ENCODE data around the gene HDGF. TPM values are rescaled to one million over a fixed set of nuclear protein-coding genes. Genes with fewer than 3 reads are reported as not detected.

Gene HDGF
- total and polyA plus RNA-seq, 2 donors, result 74.8 to 113 TPM

DNA sequence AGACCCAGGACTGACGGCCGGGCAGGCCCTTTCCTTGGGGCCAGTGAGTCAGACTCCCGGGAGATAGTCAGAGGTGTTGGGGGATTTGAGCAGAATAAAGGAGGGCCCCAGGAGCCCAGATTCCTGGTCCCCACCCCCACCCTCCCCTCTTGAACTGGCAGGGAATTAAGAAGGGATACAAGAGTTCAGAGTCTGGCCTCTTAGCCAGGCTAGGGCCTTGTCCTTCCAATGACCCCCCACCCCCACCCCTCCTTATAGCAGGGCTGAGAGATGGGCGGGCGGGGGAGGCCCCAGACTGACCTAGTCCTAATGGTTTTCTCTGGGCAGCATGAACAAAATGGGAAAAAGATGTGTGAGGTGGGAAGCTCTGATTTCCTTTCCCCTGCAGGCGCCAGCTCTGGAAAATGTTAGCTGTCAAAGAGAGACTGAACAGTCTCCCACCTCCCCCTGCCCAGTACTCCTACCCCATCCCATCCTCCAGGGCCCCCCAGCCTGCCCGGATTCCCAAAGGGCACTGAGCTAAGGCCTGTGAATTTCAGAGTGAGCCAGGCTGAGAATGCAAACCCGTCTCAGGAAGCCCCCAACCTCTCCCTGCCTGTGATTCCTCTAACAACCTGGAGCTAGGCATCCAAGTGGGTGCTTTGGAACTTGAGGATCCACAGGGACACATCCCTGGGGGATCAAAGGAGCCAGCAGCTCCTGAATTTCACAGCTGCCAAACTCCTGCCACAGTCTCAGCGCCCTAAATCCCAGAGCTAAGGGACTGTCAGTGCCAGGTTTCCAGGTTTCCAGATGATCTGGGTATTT is 40.3 kb downstream of the HDGF start:
- Histone ChIP-seq H3K36me3 (ENCODE audit: insufficient read depth) (no peaks in the 10 kb centered on the region), H3K4me1 (ENCODE audit: insufficient read depth) (no peaks in the 10 kb centered on the region), H3K27ac (ENCODE audit: low read depth) (no peak overlapping the region), H3K4me3 (ENCODE audit: low read depth, low read length) (no peak overlapping the region)
- no peak for DNase-seq (ENCODE audit: extremely low spot score)
- WGBS, result 69% methylated on average over 9 of the region's 9 CpGs

DNA sequence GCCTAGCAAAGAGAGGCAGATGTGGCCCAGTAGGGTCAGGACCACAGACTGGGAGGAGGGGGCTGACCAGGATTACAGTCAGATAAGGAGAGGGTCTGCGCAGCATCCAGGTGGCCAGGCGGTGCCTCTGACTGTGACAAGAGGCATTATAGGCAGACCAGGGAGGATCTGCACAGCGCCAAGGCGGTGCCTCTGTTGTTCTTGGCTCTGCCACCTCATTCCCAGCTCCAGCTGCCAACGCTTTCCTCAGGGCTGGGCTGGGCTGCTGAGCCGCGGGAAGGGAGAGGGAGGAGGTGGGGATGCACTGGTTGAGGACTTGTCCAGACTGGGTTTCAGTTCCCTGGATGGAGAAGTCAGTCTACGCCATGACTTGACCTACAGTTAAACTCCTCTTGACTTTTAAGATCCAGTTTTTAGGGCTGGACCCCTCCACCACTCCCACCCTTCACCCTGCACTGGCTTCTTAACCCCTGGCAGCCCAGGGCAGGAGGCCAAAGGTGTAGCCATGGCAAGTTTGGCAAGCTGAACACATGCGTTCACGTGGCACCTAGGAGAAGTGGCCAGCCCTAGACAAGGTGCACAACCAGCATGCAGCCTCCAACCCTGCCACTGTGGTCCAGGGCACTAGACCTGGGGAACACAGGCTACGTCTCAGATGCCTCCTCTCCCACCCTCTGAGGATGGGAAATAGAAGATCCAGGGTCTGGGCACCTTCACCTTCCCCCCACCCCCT is 41.6 kb downstream of the HDGF start:
- WGBS, result 35% methylated on average over 11 of the region's 11 CpGs
- no peak for DNase-seq (ENCODE audit: extremely low spot score)
- Histone ChIP-seq H3K36me3 (ENCODE audit: insufficient read depth) (no peaks in the 10 kb centered on the region), H3K27ac (ENCODE audit: low read depth) (no peak overlapping the region), H3K4me3 (ENCODE audit: low read depth, low read length) (no peak overlapping the region), H3K4me1 (ENCODE audit: insufficient read depth) (no peaks in the 10 kb centered on the region)

DNA sequence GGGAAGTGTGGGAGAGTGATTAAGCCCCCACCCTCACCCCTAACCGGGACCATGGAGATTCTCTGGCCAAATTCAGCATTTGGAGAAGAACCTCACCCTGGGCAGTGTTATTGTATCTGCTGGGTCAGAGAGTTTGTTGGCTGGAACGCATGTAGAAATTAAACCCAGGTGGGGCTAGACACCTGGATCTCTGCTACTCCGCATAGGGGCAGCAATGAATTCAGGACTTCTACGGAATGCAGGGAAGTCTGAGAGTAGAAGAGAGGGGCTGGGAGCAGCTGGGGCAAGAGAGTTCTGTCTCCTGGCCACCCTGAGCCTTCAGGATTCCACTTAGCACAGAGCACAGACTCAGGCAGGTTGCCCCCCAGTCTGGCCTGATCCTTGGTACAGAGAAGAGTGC is 42.4 kb downstream of the HDGF start:
- DNase-seq (ENCODE audit: extremely low spot score), result no peak
- H3K4me3 ChIP-seq (ENCODE audit: low read depth, low read length), result no peak overlapping the region
- WGBS, result 77% methylated on average over 4 of the region's 4 CpGs
- H3K36me3 ChIP-seq (ENCODE audit: insufficient read depth), result no peaks in the 10 kb centered on the region
- H3K27ac ChIP-seq (ENCODE audit: low read depth), result no peak overlapping the region
- H3K4me1 ChIP-seq (ENCODE audit: insufficient read depth), result no peaks in the 10 kb centered on the region

DNA sequence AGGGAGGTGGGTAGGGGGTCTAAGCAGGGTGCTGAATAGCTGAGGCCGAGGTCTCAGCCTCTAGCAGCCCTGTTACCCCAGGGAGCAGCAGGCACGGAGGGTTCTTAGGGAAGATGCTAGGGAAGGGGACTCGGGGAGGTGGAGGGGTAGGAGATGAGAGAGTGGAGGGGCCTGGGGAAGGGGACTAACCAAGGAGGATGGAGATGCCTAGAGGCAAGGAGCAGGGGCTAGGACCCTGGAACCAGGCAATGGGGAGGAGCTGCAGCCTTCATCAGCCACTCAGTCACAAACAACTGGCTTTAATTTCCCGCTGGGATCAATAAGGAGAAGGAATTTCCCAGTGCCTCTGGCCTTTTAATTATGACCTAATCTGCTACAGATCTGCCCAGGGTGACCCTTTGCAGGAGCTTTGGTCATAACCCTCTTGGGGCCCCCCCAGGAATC is 43.2 kb downstream of the HDGF start:
- H3K27ac ChIP-seq (ENCODE audit: low read depth), result no peak overlapping the region
- no peaks in the 10 kb centered on the region for H3K4me1 ChIP-seq (ENCODE audit: insufficient read depth)
- no peaks in the 10 kb centered on the region for H3K36me3 ChIP-seq (ENCODE audit: insufficient read depth)
- 61% methylated on average over 4 of the region's 4 CpGs for WGBS
- no peak overlapping the region for H3K4me3 ChIP-seq (ENCODE audit: low read depth, low read length)
- DNase-seq (ENCODE audit: extremely low spot score), result no peak

DNA sequence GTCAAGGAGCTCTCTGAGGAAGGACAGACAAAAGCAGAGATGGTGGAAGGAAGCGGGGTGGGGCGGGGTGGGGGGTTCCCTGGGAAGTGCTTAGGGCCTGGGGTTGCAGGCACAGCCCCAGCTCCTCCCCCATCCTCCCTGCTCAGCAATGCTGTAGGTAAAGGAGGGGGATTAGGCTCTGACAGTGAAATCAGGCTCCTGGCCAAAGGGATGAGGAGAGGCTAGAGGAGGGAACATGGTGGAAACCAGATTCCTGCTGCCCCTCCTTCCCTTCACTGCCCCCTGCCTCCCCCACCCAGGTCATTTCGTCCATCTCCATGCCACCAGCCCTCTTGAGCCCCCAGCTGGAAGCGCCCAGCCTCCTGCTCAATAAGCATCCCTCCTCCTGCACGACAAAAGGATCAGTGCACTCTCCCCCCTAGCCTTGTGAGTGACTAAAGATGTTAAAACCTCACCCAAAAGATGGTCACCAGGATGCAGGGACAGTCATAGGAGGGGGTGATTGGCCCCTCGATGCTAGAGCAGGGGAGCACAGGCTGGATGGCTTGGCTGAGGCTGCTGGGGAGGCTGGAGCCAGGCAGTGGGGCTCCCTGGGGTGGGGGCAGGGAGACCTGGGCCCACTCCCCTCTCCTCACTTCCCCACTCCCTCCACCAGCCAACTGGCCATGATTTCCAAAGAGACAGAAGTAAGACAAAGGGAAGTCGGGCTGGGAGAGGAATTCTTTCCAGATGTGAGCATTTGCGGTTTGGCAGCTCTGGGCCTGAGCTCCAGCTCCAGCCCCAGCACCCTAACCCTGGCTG is 43.9 kb downstream of the HDGF start:
- no peak overlapping the region for H3K27ac ChIP-seq (ENCODE audit: low read depth)

DNA sequence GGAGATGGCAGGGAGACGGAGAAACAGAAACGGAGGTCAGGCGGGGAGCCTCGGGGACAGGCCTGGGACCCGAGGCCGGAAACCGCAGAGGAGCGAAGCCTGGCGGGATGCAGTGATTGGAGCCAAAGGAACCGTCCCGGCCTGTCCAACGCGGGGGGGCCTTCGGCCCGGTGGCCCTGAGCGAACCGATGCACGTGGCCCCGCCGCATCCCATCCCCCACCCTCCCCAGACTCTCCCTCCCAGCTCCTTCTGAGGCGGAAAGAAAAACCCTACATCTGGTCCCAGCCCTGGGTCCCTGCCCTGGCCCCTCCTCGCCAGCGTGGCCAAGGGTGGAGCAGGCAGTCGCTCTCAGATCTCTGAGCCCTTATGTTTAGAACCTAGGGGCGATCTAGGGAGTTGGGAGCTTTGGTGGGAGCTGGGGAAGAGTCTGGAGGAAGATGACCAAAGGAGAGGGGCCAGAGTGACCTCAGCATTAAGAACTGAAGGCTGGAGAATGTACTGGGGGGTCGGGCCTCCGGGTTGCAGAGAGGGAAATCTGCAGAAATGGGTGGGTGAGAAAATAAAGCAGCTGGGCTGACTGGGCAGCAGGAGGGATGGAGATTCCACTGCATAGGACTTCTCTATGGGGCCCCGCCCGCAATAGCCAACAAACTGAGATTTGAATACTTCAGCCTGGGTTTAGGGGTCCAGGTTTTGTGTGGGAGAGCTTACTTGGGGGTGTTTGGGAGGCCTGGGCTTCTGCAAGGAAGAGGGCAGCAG is 44.6 kb downstream of the HDGF start:
- WGBS, result 6% methylated on average over 29 of the region's 29 CpGs
- DNase-seq (ENCODE audit: extremely low spot score), result no peak
- Histone ChIP-seq H3K36me3 (ENCODE audit: insufficient read depth) (no peaks in the 10 kb centered on the region), H3K27ac (ENCODE audit: low read depth) (peak overlapping the region; percentile 27), H3K4me1 (ENCODE audit: insufficient read depth) (no peaks in the 10 kb centered on the region), H3K4me3 (ENCODE audit: low read depth, low read length) (peak overlapping the region; percentile 35)

More for the DNA sequence above, 43.9 kb downstream of the HDGF start:
- Histone ChIP-seq H3K36me3 (ENCODE audit: insufficient read depth) (no peaks in the 10 kb centered on the region), H3K4me3 (ENCODE audit: low read depth, low read length) (no peak overlapping the region), H3K4me1 (ENCODE audit: insufficient read depth) (no peaks in the 10 kb centered on the region)
- WGBS, result 44% methylated on average over 8 of the region's 8 CpGs
- no peak for DNase-seq (ENCODE audit: extremely low spot score)

DNA sequence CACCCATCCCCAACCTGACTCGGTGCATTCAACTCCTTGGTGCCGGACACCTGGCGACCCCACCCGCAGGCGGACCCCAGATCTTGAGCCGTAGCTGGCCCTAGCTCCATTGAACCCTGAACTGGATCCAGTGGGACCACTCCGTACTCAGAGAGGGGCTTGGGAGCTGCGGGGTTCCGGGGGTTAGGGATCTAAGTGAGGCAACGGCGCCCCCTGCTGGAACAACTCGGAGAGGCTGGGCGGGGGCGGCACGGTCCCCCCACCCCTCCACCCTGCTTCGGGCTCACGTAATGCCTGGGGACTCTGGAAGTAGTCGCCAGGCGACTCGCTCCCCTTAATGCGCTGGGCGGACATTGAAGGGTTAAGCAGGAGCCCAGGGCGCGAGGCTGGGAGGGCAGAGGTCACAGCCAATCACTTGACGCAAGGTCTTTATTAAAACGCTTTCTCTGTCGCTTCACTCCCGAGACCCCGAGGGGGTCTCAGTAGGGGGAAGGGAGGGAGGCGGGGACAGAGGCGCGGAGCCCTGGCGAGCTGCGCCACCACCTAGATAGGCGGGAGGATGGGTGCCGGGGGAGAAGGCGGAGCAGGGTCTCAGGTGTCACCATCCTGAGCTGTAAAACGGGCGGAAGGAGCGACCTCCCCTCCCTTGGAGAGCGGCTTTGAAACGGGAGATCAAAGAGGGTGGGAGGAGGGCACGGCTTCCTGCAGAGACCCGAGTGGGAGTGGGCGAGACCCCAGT is 45.4 kb downstream of the HDGF start:
- DNase-seq (ENCODE audit: extremely low spot score), result no peak
- H3K4me3 ChIP-seq (ENCODE audit: low read depth, low read length), result peak overlapping the region; percentile 35
- WGBS, result 1% methylated on average over 45 of the region's 45 CpGs
- H3K4me1 ChIP-seq (ENCODE audit: insufficient read depth), result no peaks in the 10 kb centered on the region
- H3K36me3 ChIP-seq (ENCODE audit: insufficient read depth), result no peaks in the 10 kb centered on the region
- H3K27ac ChIP-seq (ENCODE audit: low read depth), result peak overlapping the region; percentile 19

DNA sequence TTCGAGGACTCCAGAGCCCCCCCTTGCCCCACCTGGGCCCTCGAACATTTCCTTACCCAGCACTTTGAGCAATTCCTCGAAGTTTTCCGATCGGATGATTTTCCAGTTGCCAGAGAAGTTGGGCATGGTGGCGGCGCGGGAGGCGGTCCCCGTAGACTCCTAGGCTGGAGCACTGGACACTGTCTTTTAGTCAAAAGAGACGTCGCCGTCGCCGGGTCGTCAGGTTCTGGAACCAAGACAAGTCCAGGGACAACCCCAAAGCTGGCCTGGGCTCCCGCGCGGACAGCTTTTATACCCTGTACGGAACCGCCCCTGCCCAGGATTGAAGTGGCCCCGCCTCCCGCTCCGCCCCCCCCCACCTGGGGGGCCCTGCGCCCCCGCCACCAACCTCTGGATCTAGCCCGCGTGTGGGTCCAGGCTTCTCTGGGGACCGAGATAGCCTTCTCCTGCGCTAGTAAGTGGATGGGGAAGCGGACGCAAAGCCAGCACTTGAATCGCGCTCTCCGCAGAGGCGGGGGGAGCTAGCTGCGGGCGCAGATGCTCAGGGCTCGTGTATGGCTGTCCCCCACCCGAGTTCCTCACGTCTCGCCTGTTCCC is 46.1 kb downstream of the HDGF start, which contains the start of gene CRABP2:
Gene CRABP2, minus strand, starts transcription at position 263 of the 597 bp plus-strand sequence. Its CDS starts 137 bp downstream, at position 126.
- no peak for DNase-seq (ENCODE audit: extremely low spot score)

DNA sequence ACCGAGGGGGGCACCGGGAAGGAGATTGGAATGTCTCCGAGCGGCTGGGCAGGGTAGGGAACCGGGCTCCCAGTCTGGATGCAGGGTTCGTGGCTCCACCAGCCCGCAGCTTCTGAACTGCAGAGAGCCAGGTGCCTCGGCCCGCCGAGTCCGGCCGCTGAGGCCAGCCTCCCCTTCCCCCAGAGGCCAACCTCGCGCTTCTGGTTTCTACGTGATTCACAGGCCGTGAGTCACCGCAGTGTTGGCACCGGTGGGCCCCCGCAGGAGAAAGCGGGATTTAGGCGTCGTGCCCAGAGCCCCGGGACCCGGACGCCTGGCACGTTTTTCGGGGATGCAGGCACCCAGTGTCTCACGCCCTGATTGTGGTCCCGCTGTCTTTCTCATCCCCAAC is 46.5 kb downstream of the HDGF start:
- Histone ChIP-seq H3K4me1 (ENCODE audit: insufficient read depth) (no peaks in the 10 kb centered on the region), H3K4me3 (ENCODE audit: low read depth, low read length) (peak overlapping the region; percentile 35), H3K27ac (ENCODE audit: low read depth) (no peak overlapping the region), H3K36me3 (ENCODE audit: insufficient read depth) (no peaks in the 10 kb centered on the region)
- 3% methylated on average over 29 of the region's 29 CpGs for WGBS
- no peak for DNase-seq (ENCODE audit: extremely low spot score)

More for the DNA sequence above, 46.1 kb downstream of the HDGF start, which contains the start of gene CRABP2:
- H3K4me1 ChIP-seq (ENCODE audit: insufficient read depth), result no peaks in the 10 kb centered on the region
- WGBS, result under 1% methylated on average over 42 of the region's 42 CpGs
- H3K4me3 ChIP-seq (ENCODE audit: low read depth, low read length), result peak within 1 kb of the TSS; percentile 35
- H3K27ac ChIP-seq (ENCODE audit: low read depth), result peak within 1 kb of the TSS; percentile 19
- H3K36me3 ChIP-seq (ENCODE audit: insufficient read depth), result no peaks in the 10 kb centered on the region

DNA sequence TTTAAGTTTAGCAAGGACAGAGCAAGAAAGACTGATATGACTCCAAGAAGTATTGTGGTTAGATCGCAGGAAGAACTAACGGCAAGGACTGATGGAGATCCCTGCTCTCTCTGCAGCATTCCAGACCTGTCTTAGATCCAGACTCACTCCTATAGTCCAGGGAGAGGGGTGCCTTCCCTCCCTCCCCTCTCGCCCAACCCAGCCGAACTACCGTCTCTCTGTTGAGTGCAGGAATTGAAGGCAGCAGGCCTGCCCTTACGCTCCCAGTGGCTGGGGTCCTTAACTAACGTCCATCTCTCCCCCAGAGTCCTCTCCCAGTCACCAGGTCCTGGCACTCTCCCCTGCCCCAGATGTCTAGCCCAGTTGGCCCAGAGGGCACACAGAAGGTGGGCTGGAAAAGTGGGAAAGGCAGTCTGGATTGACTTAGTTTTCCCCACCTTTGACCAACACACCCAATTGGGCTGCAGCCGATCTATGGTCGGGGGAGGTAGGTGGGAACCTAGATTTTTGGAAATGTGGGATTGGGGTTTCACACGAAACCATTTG is 47.2 kb downstream of the HDGF start:
- no peak overlapping the region for H3K27ac ChIP-seq (ENCODE audit: low read depth)
- H3K4me3 ChIP-seq (ENCODE audit: low read depth, low read length), result no peak overlapping the region
- no peaks in the 10 kb centered on the region for H3K36me3 ChIP-seq (ENCODE audit: insufficient read depth)
- H3K4me1 ChIP-seq (ENCODE audit: insufficient read depth), result no peaks in the 10 kb centered on the region
- no peak for DNase-seq (ENCODE audit: extremely low spot score)
- 44% methylated on average over 10 of the region's 10 CpGs for WGBS

DNA sequence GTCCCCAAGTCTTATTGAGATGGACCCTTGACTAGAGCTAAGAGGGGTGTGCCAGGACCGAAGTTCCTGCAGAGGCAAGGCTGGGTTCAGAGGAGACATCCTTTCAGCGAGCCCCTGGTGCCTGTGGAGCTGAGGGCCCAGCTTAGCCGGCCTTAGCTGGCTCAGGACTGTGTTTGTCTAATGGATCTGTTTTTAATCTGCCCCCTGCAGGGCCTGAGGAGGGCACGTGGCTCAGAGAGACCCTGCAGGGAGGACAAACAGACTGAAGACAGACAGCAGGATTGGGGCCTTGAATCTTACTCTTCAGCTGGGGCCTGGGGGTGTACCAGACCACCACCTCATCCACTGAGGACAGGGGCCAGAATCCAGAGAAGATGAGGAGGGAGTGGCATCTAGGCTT is 47.7 kb downstream of the HDGF start:
- no peak overlapping the region for H3K27ac ChIP-seq (ENCODE audit: low read depth)
- no peak overlapping the region for H3K4me3 ChIP-seq (ENCODE audit: low read depth, low read length)
- H3K36me3 ChIP-seq (ENCODE audit: insufficient read depth), result no peaks in the 10 kb centered on the region
- no peaks in the 10 kb centered on the region for H3K4me1 ChIP-seq (ENCODE audit: insufficient read depth)
- no peak for DNase-seq (ENCODE audit: extremely low spot score)
- WGBS, result 33% methylated on average over 4 of the region's 4 CpGs

DNA sequence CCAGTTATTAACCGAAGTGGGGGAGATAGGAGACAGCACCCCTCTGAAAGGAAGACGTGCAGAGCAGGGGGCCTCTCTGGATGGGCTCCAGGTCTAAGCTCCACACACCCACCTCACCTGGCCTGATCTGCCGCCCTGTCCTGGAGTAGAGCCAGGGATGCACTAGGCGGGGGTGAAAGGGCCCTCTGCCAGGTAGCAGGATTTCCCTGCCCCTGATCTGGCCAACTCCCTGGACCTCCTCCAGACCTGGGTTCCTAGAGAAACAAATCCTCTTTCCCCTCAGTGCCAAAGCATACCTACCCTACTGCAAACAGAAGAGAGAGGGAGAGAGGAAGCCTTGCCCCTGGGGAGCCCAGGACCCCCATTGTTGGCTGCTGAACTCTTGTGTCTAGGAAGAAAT is 48.1 kb downstream of the HDGF start:
- DNase-seq (ENCODE audit: extremely low spot score), result no peak
- H3K4me3 ChIP-seq (ENCODE audit: low read depth, low read length), result no peak overlapping the region
- no peak overlapping the region for H3K27ac ChIP-seq (ENCODE audit: low read depth)
- H3K36me3 ChIP-seq (ENCODE audit: insufficient read depth), result no peaks in the 10 kb centered on the region
- 57% methylated on average over 4 of the region's 4 CpGs for WGBS
- H3K4me1 ChIP-seq (ENCODE audit: insufficient read depth), result no peaks in the 10 kb centered on the region

Measured in urinary bladder (tissue), 4 donors.